Psoas muscle (tissue), 8 donors: Measurements from ENCODE around the gene TPPP3. TPM values are rescaled to one million over a fixed set of nuclear protein-coding genes. Genes with fewer than 3 reads are reported as not detected.

ENCODE experiments used
- ATAC-seq, 4 donors: fragments of 200-7000 bp; cut with Tn5 transposase; one replicate each; pipeline ENCODE4 v1.9.1; 2020; ENCODE audit warnings: moderate library complexity in 3 of 4, mild to moderate bottlenecking in 2 of 4
- DNase-seq, 2 donors: peaks; one replicate each; pipeline ENCODE4 v3.0.0-alpha.2; 2020
- H3K27ac ChIP-seq: fragments of 200-600 bp; one replicate; pipeline ENCODE4 v1.8.0; 2022
- H3K27me3 ChIP-seq, 3 donors: fragments of 200-600 bp in 1 of 3; one replicate each; pipeline versions ENCODE4 v1.6.1 to v1.8.0; 2013 to 2022; ENCODE audit warnings: low read length in 2 of 3, mild to moderate bottlenecking in 2 of 3, moderate library complexity in 1 of 3; ENCODE audit not compliant: insufficient read depth in 3 of 3
- H3K36me3 ChIP-seq, 2 donors: fragments of 200-600 bp in 1 of 2; one replicate each; pipeline versions ENCODE4 v1.6.1 to v1.8.0; 2013 to 2022; ENCODE audit warnings: low read depth in 1 of 2, mild to moderate bottlenecking in 1 of 2, moderate library complexity in 1 of 2; ENCODE audit not compliant: insufficient read depth in 1 of 2
- H3K4me1 ChIP-seq: fragments of 200-600 bp; one replicate; pipeline ENCODE4 v1.8.0; 2022
- H3K4me3 ChIP-seq: fragments of 200-600 bp; one replicate; pipeline ENCODE4 v1.8.0; 2022; ENCODE audit warnings: mild to moderate bottlenecking
- H3K9me3 ChIP-seq: fragments of 200-600 bp; one replicate; pipeline ENCODE4 v1.8.0; 2022
- WGBS, 3 donors: extraction: QIAGEN DNeasy Blood & Tissue Kit; methylation state at CpG; one replicate each; pipeline versions ENCODE4 v1.1.6 to v1.1.7; 2013; 5-methylcytosine and 5-hydroxymethylcytosine counted together
- intact Hi-C, 2 donors: fragments of 100-400 bp; cut with DNase I; formaldehyde crosslinking; loops; one replicate each; pipeline versions ENCODE4 v1.11.0 to v1.14.2; 2022
- polyA plus RNA-seq, 3 donors: library from polyadenylated mRNA; stranded (reverse); fragments of 200-250 nt; gene quantifications; one replicate each; pipeline ENCODE4 v1.2.3, GENCODE V29; 2013
- total RNA-seq, 4 donors: library from RNA; stranded (reverse); fragmentation: NEBNext Ultra II Directional in 2 of 4; extraction: Animal tissue kit (Norgen Biotek cat#: 25700) in 2 of 4; gene quantifications; one replicate each; pipeline versions ENCODE4 v1.2.1 to v1.2.4, GENCODE V29; 2021 to 2023
- TF ChIP-seq, protein P1 (sequence below): fragments of 200-600 bp; IDR thresholded peaks from one replicate; pipeline ENCODE4 v1.8.0; 2022; ENCODE audit warnings: antibody characterized with exemption
- donor health status: healthy with polysubstance abuse.
- donor health status: DM: no; HTN: no; CAD: no; lungs with moderate emphysema.
- donor health status: Bipolar disorder and iron deficiency.
- donor health status: healthy.
- donor health status: DM: yes; HTN: yes; CAD: no.
- donor health status: DM: no; HTN: no; CAD: no.
- donor health status: DM: no; HTN: no; CAD: no.
- donor health status: DM: yes; HTN: yes; CAD: no.

Gene TPPP3
- total and polyA plus RNA-seq, 7 donors, result 5.3 to 36.4 (median 21.4) TPM

- Histone ChIP-seq H3K4me3 (no peak overlapping the region), H3K27ac (no peak overlapping the region), H3K36me3 (peaks cover 0 to 39% of the 10 kb centered on the region in 2 donors), H3K9me3 (no peaks in the 10 kb centered on the region), H3K27me3 (no peaks in the 10 kb centered on the region), H3K4me1 (peaks cover 3% of the 10 kb centered on the region)
- 92 to 96% (median 94%) methylated on average over 16 of the region's 16 CpGs for WGBS, 3 donors
- DNase-seq, result no peak
- ATAC-seq, result no peak
- intact Hi-C loops, result no loop called here
- TF ChIP-seq, protein P1, sequence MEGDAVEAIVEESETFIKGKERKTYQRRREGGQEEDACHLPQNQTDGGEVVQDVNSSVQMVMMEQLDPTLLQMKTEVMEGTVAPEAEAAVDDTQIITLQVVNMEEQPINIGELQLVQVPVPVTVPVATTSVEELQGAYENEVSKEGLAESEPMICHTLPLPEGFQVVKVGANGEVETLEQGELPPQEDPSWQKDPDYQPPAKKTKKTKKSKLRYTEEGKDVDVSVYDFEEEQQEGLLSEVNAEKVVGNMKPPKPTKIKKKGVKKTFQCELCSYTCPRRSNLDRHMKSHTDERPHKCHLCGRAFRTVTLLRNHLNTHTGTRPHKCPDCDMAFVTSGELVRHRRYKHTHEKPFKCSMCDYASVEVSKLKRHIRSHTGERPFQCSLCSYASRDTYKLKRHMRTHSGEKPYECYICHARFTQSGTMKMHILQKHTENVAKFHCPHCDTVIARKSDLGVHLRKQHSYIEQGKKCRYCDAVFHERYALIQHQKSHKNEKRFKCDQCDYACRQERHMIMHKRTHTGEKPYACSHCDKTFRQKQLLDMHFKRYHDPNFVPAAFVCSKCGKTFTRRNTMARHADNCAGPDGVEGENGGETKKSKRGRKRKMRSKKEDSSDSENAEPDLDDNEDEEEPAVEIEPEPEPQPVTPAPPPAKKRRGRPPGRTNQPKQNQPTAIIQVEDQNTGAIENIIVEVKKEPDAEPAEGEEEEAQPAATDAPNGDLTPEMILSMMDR, result no peak
These were observed 42.5 kb upstream of the TPPP3 start for GRCh38 chr16:67435758-67436164.

- ATAC-seq, result no peak
- WGBS, 3 donors, result 74 to 91% (median 88%) methylated on average over 5 of the region's 5 CpGs
- intact Hi-C loops, result no loop called here
- TF ChIP-seq, protein P1, result no peak
- peaks cover 6% of the 10 kb centered on the region for H3K4me1 ChIP-seq
- no peaks in the 10 kb centered on the region for H3K27me3 ChIP-seq
- no peaks in the 10 kb centered on the region for H3K9me3 ChIP-seq
- H3K4me3 ChIP-seq, result no peak overlapping the region
- DNase-seq, result no peak
- peaks cover 0 to 15% of the 10 kb centered on the region in 2 donors for H3K36me3 ChIP-seq
- H3K27ac ChIP-seq, result no peak overlapping the region
These were observed 39.9 kb upstream of the TPPP3 start for GRCh38 chr16:67433131-67433719.

DNA sequence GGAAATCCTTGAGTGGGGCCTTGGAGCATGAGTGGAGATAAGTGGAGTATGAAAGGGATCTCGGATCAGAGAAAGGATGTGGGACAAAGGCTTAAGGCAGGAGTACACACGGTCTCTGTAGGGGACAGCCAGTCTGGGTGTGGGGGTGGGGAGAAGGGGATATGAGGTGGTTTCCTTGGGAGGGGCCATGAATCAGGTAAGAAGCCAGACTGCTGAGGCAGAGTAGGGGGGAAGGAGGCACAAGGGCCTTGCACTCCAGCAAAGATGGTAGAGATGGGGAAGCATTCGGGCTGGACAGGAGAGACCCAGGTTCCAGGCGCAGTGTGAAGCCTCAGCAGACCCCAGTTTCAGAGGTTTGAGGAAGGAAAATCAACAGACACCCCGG is 39.2 kb upstream of the TPPP3 start:
- no peak overlapping the region for H3K27ac ChIP-seq
- intact Hi-C loops, result no loop called here
- peaks cover 0 to 7% of the 10 kb centered on the region in 2 donors for H3K36me3 ChIP-seq
- no peak overlapping the region for H3K4me3 ChIP-seq
- 75 to 83% (median 83%) methylated on average over 5 of the region's 5 CpGs for WGBS, 3 donors
- H3K4me1 ChIP-seq, result peaks cover 6% of the 10 kb centered on the region
- ATAC-seq, result no peak
- DNase-seq, result no peak
- H3K9me3 ChIP-seq, result no peaks in the 10 kb centered on the region
- TF ChIP-seq, protein P1, result no peak
- H3K27me3 ChIP-seq, result no peaks in the 10 kb centered on the region

GRCh38 chr16:67431775-67432505 is 38.6 kb upstream of the TPPP3 start:
- peak overlapping the region; percentile 62 for H3K4me3 ChIP-seq
- WGBS, 3 donors, result 35 to 47% (median 42%) methylated on average over 11 to 12 of the region's 13 CpGs
- H3K27me3 ChIP-seq, result no peaks in the 10 kb centered on the region
- H3K27ac ChIP-seq, result peak overlapping the region; percentile 38
- no peak for DNase-seq
- no peaks in the 10 kb centered on the region for H3K9me3 ChIP-seq
- H3K4me1 ChIP-seq, result peaks cover 6% of the 10 kb centered on the region
- TF ChIP-seq, protein P1, result no peak
- intact Hi-C loops, result no loop called here
- ATAC-seq, result no peak
- peaks cover 0 to 2% of the 10 kb centered on the region in 2 donors for H3K36me3 ChIP-seq
